ENCODE results near the gene MAP3K15.

DNA sequence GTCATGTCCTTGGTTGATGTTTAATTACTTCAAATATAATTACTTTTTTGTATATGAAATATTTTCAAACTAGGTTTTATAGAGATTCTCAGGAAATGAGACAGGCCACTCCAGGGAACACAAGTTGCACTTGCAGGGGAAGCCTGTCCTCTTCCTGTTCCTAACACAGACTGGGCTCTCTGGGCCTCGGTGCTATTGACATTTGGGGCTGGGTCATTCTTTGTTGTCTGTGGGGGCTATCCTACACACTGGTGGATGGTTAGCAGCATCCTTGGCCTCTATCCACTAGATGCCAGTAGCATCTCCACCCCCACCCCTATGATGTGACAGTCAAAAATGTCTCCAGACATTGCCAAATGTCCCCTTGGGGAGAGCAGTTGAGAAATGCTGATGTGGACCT, 49.3 kb upstream of the MAP3K15 start:
- TF ChIP-seq SIN3A (IDR thresholded peaks at IDR 0.05; ENCODE audit: borderline replicate concordance, low read depth, low read length) (no peak), CHD2 (IDR thresholded peaks at IDR 0.05; ENCODE audit: low read length, partially characterized antibody) (no peak)
- TF ChIP-seq, protein P1, sequence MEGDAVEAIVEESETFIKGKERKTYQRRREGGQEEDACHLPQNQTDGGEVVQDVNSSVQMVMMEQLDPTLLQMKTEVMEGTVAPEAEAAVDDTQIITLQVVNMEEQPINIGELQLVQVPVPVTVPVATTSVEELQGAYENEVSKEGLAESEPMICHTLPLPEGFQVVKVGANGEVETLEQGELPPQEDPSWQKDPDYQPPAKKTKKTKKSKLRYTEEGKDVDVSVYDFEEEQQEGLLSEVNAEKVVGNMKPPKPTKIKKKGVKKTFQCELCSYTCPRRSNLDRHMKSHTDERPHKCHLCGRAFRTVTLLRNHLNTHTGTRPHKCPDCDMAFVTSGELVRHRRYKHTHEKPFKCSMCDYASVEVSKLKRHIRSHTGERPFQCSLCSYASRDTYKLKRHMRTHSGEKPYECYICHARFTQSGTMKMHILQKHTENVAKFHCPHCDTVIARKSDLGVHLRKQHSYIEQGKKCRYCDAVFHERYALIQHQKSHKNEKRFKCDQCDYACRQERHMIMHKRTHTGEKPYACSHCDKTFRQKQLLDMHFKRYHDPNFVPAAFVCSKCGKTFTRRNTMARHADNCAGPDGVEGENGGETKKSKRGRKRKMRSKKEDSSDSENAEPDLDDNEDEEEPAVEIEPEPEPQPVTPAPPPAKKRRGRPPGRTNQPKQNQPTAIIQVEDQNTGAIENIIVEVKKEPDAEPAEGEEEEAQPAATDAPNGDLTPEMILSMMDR (IDR thresholded peaks at IDR 0.05) = no peak
- TF ChIP-seq, protein P2, sequence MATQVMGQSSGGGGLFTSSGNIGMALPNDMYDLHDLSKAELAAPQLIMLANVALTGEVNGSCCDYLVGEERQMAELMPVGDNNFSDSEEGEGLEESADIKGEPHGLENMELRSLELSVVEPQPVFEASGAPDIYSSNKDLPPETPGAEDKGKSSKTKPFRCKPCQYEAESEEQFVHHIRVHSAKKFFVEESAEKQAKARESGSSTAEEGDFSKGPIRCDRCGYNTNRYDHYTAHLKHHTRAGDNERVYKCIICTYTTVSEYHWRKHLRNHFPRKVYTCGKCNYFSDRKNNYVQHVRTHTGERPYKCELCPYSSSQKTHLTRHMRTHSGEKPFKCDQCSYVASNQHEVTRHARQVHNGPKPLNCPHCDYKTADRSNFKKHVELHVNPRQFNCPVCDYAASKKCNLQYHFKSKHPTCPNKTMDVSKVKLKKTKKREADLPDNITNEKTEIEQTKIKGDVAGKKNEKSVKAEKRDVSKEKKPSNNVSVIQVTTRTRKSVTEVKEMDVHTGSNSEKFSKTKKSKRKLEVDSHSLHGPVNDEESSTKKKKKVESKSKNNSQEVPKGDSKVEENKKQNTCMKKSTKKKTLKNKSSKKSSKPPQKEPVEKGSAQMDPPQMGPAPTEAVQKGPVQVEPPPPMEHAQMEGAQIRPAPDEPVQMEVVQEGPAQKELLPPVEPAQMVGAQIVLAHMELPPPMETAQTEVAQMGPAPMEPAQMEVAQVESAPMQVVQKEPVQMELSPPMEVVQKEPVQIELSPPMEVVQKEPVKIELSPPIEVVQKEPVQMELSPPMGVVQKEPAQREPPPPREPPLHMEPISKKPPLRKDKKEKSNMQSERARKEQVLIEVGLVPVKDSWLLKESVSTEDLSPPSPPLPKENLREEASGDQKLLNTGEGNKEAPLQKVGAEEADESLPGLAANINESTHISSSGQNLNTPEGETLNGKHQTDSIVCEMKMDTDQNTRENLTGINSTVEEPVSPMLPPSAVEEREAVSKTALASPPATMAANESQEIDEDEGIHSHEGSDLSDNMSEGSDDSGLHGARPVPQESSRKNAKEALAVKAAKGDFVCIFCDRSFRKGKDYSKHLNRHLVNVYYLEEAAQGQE (IDR thresholded peaks at IDR 0.05; ENCODE audit: low read depth, low read length) = no peak
